GM12873 (cell line): ENCODE results near the gene ZNF775.

ENCODE experiments used
- TF ChIP-seq, protein P1 (sequence below): IDR thresholded peaks from 2 replicates; pipeline ENCODE4 v1.5.1; 2012; ENCODE audit warnings: low read depth, mild to moderate bottlenecking, moderate library complexity, low read length, control low read depth; ENCODE audit not compliant: insufficient read depth; ENCODE audit errors: missing control alignments

Gene ZNF775

DNA sequence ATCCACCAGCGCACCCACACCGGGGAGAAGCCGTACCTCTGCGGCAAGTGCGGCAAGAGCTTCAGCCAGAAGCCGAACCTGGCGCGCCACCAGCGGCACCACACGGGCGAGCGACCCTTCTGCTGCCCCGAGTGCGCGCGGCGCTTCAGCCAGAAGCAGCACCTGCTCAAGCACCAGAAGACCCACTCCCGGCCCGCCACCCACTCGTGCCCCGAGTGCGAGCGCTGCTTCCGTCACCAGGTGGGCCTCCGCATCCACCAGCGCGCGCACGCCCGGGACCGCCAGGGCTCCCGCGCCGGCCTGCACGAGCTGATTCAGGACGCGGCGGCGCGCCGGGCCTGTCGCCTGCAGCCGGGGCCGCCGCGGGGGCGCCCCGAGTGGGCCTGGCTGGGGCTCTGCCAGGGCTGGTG lies 17.7 kb downstream of the ZNF775 start:
- TF ChIP-seq, protein P1, sequence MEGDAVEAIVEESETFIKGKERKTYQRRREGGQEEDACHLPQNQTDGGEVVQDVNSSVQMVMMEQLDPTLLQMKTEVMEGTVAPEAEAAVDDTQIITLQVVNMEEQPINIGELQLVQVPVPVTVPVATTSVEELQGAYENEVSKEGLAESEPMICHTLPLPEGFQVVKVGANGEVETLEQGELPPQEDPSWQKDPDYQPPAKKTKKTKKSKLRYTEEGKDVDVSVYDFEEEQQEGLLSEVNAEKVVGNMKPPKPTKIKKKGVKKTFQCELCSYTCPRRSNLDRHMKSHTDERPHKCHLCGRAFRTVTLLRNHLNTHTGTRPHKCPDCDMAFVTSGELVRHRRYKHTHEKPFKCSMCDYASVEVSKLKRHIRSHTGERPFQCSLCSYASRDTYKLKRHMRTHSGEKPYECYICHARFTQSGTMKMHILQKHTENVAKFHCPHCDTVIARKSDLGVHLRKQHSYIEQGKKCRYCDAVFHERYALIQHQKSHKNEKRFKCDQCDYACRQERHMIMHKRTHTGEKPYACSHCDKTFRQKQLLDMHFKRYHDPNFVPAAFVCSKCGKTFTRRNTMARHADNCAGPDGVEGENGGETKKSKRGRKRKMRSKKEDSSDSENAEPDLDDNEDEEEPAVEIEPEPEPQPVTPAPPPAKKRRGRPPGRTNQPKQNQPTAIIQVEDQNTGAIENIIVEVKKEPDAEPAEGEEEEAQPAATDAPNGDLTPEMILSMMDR: no peak

DNA sequence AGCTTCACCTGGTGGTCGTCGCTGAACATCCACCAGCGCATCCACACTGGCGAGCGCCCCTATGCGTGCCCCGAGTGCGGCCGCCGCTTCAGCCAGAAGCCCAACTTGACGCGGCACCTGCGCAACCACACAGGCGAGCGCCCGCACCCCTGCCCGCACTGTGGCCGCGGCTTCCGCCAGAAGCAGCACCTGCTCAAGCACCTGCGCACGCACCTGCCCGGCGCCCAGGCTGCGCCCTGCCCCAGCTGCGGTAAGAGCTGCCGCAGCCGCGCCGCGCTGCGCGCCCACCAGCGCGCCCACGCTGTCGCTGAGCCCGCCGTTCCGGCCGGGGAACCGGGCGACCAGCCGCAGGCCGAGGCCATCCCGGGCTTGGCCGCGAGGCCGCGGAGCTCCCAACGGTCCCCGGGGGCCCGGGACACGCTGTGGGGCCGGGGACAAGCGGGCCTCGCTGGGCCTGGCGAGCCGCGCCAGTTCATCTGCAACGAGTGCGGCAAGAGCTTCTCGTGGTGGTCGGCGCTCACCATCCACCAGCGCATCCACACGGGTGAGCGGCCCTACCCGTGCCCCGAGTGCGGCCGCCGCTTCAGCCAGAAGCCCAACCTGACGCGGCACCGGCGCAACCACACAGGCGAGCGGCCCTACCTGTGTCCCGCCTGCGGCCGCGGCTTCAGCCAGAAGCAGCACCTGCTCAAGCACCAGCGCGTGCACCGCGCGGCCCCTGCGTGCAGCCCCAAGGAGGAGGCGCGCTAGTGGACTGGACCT lies 18.4 kb downstream of the ZNF775 start:
- TF ChIP-seq, protein P1: no peak

DNA sequence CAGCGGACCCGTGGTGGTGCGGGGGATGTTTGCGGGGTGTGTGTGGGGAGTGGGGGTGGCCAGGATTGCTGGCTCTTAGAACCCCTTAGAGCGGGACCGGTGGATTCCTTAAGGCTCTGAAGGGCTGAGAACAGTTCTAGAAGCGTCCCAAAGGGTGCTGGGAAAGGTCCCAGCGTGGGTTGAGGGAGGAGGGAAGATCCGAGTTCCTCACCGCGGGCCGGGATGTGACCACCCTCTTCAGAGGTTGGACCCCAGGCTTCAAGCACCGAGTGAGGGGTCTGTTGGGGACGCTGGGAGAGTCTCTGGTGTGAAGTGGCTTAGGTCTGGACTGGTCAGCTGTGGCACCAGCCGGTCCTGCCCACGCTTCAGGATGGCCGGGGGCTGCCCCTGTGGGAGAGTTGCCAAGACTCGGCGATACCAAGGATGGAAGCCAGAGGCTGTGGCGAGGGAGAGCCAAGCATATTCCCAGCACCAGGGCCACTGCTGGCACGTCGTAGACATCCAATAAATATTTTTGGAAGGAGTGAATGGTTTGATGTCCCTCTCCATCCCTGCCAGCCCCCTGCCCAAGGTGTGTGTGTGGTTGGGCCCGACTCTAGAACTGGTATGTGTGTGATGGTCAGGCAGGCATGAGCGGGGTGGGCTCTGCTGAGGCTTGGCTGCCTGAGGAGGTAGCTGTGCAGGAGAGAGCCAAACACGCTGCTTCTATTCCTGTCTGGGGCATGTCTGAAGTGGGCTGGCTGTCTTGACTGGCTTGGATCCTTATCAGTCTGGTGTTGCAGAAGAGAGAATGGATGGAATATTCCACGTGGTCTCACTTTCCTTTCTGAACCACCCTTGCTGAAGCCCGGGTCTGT lies 19.2 kb downstream of the ZNF775 start:
- TF ChIP-seq, protein P1: no peak

DNA sequence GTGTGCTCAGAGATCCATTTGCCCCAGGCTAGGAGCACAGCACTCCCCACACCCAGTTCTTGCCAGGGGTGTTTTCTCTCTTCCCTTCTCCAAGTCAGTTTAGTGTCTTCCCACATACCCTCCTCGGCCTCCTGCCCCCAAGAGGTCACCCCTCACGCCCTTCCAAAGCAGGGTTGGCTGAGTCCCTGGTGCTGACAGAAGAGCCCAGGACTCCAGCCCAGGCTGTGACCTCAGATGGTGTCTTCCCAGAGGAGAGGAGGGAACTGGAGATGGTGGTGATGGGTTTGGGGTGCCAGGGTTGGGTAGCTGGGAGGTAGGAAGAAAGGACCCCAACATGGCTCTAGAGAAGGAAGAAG lies 19.8 kb downstream of the ZNF775 start:
- TF ChIP-seq, protein P1: no peak

DNA sequence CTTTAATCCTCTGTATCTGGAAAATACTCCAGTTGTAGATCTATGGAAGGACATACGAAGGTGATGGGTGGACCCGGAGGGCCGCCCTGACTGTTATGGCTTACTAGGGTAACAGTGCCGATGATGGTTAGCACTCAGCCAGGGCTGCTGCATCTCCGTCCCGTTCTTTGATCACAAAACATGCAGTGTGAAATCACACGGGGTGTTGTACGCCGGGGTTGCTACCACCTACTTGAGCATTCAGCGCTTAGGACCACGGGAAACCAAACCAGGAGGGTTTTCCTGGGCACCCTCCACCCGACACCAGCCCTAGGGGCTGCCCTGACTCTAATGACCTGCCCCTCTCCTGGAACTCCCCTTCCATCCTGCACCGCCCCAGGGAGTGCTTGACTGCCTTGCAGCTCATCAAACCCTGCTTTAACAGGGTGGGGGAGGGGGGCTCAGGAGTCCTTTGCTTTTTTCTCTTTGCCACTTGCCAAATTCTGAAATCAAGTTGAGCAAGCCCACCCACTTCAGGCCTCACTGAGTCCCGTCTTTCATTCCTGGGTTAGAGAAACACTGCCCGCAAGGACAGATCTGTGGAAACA lies 20.4 kb downstream of the ZNF775 start:
- TF ChIP-seq, protein P1: no peak

DNA sequence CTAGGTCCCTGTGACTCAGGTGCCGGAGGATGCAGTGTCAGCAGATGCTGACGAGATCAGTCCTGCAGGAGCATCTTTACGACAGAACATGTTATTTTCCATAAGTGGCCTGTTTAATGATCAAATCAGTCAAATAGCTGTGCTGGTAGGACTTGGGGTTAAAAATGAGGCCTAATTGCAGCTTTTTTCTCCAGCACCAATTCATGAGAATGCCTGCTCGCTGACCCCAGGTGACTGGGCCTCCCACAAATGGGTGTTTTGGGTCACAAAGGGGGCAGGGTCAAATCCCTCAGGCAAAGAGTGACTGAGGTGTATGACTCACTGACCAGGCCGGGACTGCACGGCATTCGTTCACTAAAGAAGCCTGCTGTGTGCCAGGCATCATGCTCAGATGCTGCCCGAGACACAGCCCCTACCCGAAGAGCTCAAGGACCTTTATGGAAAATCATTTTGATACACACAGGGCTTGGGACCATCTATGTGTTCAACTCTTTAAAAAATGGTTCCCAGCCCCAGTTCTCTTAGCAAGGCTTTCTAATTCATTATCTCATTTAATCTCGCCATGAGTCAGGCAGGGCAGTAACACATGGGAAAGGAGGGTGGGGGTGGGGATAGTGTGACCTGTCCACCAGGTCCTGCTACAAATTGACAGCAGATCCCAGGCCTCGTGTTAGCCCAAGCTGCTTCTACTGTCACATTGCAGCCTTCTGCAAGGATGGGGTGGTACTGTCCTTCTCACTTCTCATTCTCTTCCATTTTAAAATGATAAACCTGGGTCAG lies 21.1 kb downstream of the ZNF775 start:
- TF ChIP-seq, protein P1: no peak
